Activated B cell treated with CpG ODN at 0.5 μM for 24 hours (primary cell): ENCODE results near the gene ZFYVE9. TPM values are rescaled to one million over a fixed set of nuclear protein-coding genes. Genes with fewer than 3 reads are reported as not detected.
"Not testable (repeated sequence)": the region's sequence is repeated elsewhere in the genome, so short reads cannot be mapped to it uniquely, and the experiment has no call there.

Experiments
- ATAC-seq: fragments of 200-7000 bp; cut with Tn5 transposase; one replicate; pipeline ENCODE4 v1.10.0; 2021; ENCODE audit warnings: low read depth, mild to moderate bottlenecking, moderate library complexity
- CTCF ChIA-PET: fragments of 350-600 bp; sonication (Branson Sonifier 250); formaldehyde crosslinking; loops from one replicate; lab custom pipeline; 2021; ENCODE audit warnings: antibody characterized with exemption; lab: Charles Lee
- POLR2A ChIA-PET: fragments of 350-600 bp; sonication (Branson Sonifier 250); formaldehyde crosslinking; loops from one replicate; lab custom pipeline; 2021; ENCODE audit warnings: antibody characterized with exemption; lab: Charles Lee
- DNase-seq: peaks from one replicate; pipeline ENCODE4 v3.0.0; 2022
- H3K27ac Mint-ChIP-seq: one replicate; pipeline ENCODE4 v1.8.0; 2020; ENCODE audit warnings: mixed read lengths
- H3K27me3 Mint-ChIP-seq: one replicate; pipeline ENCODE4 v1.8.0; 2021; ENCODE audit warnings: mixed read lengths
- H3K36me3 Mint-ChIP-seq: one replicate; pipeline ENCODE4 v1.8.0; 2021; ENCODE audit warnings: low read depth, mixed read lengths
- H3K4me1 Mint-ChIP-seq: one replicate; pipeline ENCODE4 v1.8.0; 2021; ENCODE audit warnings: mixed read lengths
- H3K4me3 Mint-ChIP-seq: one replicate; pipeline ENCODE4 v1.8.0; 2020; ENCODE audit warnings: mild to moderate bottlenecking, mixed read lengths
- H3K9me3 Mint-ChIP-seq: one replicate; pipeline ENCODE4 v1.8.0; 2020; ENCODE audit warnings: mixed read lengths
- intact Hi-C: fragments of 100-400 bp; cut with micrococcal nuclease; formaldehyde crosslinking; loops from one replicate; pipeline ENCODE4 v1.15.1; 2024
- total RNA-seq: library from RNA; stranded (reverse); gene quantifications from 2 replicates; pipeline ENCODE4 v1.2.3, GENCODE V29; 2022
- TF ChIP-seq, protein P1 (sequence below): fragments of 200-600 bp; IDR thresholded peaks from one replicate; pipeline ENCODE4 v1.8.0; 2022; ENCODE audit warnings: antibody characterized with exemption, mild to moderate bottlenecking

The ZFYVE9 gene
- total RNA-seq, 1 donor from 2014 or later = 3.2 TPM

DNA sequence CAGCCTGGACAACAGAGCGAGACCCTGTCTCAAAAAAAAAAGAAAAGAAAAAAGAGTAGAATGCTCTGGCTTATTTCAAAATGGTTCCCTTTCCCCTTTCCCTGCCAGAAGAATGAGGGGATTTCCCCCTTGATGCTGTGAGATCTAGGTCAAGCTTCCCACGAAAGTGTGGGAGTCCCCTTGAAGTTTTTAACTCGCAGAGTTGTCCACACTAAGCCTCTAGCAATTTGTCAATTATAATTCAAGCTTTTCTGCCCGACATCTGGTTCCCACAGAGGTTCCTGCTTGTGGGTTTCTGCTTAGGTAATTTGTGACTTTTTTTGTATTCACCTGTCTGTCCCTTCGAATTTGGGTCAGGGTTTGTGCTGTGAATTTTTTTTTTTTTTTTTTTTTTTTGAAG, 62.8 kb downstream of the ZFYVE9 start:
- intact Hi-C loops = no loop called here
- ATAC-seq = no peak

DNA sequence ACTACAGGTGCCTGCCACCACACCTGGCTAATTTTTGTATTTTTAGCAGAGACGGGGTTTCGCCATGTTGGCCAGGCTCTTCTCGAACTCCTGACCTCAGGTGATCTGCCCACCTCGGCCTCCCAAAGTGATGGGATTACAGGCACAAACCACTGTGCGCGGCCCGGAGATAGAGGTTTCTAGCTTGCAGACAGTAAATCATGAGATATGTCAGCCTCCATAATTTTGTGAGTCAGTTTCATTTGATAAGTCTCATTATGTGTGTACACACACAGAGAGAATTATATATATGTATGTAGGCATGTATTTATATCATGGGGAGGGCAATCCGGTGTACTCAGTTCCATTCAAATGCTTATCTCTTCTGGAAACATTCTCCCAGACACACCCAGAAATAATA, 64.8 kb downstream of the ZFYVE9 start:
- H3K4me3 Mint-ChIP-seq, H3K36me3 Mint-ChIP-seq, H3K4me1 Mint-ChIP-seq, CTCF ChIA-PET, ATAC-seq, POLR2A ChIA-PET, intact Hi-C loops, DNase-seq, H3K9me3 Mint-ChIP-seq, H3K27ac Mint-ChIP-seq: not testable (repeated sequence)
- H3K27me3 Mint-ChIP-seq = peaks cover 31% of the 10 kb centered on the region

More for the DNA sequence above, 62.8 kb downstream of the ZFYVE9 start:
- H3K27ac Mint-ChIP-seq = no peak overlapping the region
- POLR2A ChIA-PET = no interaction called here
- no peak for DNase-seq
- no peaks in the 10 kb centered on the region for H3K36me3 Mint-ChIP-seq
- peaks cover 4% of the 10 kb centered on the region for H3K9me3 Mint-ChIP-seq
- CTCF ChIA-PET = no interaction called here
- H3K4me1 Mint-ChIP-seq = no peaks in the 10 kb centered on the region
- H3K27me3 Mint-ChIP-seq = peaks cover 26% of the 10 kb centered on the region
- no peak overlapping the region for H3K4me3 Mint-ChIP-seq
- TF ChIP-seq, protein P1, sequence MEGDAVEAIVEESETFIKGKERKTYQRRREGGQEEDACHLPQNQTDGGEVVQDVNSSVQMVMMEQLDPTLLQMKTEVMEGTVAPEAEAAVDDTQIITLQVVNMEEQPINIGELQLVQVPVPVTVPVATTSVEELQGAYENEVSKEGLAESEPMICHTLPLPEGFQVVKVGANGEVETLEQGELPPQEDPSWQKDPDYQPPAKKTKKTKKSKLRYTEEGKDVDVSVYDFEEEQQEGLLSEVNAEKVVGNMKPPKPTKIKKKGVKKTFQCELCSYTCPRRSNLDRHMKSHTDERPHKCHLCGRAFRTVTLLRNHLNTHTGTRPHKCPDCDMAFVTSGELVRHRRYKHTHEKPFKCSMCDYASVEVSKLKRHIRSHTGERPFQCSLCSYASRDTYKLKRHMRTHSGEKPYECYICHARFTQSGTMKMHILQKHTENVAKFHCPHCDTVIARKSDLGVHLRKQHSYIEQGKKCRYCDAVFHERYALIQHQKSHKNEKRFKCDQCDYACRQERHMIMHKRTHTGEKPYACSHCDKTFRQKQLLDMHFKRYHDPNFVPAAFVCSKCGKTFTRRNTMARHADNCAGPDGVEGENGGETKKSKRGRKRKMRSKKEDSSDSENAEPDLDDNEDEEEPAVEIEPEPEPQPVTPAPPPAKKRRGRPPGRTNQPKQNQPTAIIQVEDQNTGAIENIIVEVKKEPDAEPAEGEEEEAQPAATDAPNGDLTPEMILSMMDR = no peak

DNA sequence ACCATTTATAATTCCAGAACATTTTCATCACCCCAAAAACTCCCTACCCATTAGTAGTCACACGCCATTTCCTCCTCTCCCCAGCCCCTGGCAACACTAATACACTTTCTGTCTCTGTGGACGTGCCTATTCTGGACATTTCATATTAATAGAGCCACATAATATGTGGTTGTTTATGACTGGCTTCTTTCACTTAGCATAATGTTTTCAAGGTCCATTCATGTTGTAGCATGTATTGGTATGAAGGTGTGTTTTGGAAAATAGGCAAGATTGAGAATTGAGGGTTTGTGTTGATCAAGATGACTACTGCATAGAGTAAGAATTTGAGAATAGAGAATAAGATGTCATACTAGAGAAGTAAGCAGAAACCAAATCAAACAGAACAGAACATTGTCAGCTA, 67.5 kb downstream of the ZFYVE9 start:
- no peak overlapping the region for H3K4me3 Mint-ChIP-seq
- ATAC-seq (no peak), DNase-seq (no peak)
- H3K36me3 Mint-ChIP-seq = no peaks in the 10 kb centered on the region
- POLR2A ChIA-PET = no interaction called here
- H3K27me3 Mint-ChIP-seq = peaks cover 27% of the 10 kb centered on the region
- no peaks in the 10 kb centered on the region for H3K9me3 Mint-ChIP-seq
- no peak overlapping the region for H3K27ac Mint-ChIP-seq
- TF ChIP-seq, protein P1 = no peak
- CTCF ChIA-PET = no interaction called here
- H3K4me1 Mint-ChIP-seq = no peaks in the 10 kb centered on the region
- intact Hi-C loops = no loop called here

DNA sequence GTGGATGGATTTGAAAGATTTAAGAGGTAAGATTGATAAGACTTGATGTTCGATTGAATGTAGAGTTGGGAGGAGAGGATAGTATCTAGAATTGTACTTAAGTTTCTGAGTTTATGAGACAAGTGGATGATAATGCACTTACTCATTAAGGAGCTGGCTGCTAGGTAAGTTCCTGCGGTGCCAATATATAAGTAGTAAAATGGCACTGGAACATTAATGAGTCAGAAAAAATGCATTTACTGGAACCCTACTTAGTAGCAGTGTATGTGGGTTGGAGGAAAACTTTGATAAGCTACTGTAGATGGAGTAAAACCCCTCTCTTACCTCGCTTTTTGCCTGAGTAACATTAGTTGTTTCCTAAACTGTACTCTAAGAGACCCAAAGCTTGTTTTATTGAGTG, 68.2 kb downstream of the ZFYVE9 start:
- DNase-seq (no peak), ATAC-seq (no peak)
- ChIA-PET CTCF (no interaction called here), POLR2A (no interaction called here)
- Mint-ChIP-seq H3K36me3 (no peaks in the 10 kb centered on the region), H3K9me3 (no peaks in the 10 kb centered on the region), H3K4me3 (no peak overlapping the region), H3K4me1 (no peaks in the 10 kb centered on the region), H3K27ac (no peak overlapping the region), H3K27me3 (peaks cover 29% of the 10 kb centered on the region)
- intact Hi-C loops = no loop called here
- TF ChIP-seq, protein P1 = no peak

DNA sequence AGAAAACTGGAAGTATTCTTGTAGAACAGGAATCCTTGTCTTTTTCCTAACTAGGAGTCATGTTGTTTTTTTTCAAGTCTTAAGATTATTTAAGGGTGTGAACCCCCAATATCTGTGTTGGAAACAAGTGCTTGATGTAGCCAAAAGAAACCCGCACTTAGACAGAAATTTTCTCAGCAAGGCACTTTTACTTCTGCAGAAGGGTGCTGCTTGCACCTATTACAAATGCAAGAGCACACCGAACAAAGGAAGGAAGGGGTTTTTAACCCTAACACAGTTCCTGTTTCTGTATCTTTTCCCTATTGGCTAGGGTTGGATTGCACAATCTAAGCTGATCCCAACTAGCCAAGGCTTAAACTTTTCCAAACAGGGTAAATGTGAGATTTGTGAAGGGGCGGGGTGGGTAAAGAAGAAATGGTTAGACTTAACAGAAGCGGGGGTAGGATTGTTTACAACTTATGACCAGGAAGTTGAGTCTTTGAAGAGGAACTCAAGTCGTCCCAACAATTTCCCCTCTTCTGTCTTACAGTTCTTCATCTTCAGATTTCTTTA, 75.1 kb downstream of the ZFYVE9 start:
- POLR2A ChIA-PET = no interaction called here
- ATAC-seq (no peak), DNase-seq (no peak)
- Mint-ChIP-seq H3K9me3 (peaks cover 11% of the 10 kb centered on the region), H3K36me3 (peaks cover 6% of the 10 kb centered on the region), H3K4me3 (no peak overlapping the region), H3K27ac (no peak overlapping the region), H3K4me1 (no peaks in the 10 kb centered on the region), H3K27me3 (peaks cover 25% of the 10 kb centered on the region)
- CTCF ChIA-PET = no interaction called here
- TF ChIP-seq, protein P1 = no peak
- intact Hi-C loops = no loop called here

DNA sequence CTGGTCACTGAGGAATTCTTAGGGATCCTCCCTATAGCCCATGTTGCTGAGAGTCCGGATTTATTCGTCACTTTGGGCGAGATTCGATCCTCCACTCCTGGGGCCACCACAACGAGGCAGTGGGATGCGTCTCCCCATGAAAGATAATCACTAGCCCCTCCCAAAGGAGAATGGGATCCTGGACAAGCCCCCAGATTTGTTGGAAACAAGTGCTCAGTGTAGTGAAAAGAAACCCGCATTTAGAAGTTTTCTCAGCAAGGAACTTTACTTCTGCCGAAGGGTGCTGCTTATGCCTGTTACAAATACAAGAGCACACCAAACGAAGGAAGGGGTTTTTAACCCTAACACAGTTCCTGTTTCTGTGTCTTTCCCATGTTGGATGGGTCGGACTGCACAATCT, 83.3 kb downstream of the ZFYVE9 start:
- ATAC-seq (no peak), DNase-seq (no peak)
- intact Hi-C loops = no loop called here
- ChIA-PET CTCF (no interaction called here), POLR2A (no interaction called here)
- peaks cover 7% of the 10 kb centered on the region for H3K36me3 Mint-ChIP-seq
- no peak overlapping the region for H3K27ac Mint-ChIP-seq
- H3K27me3 Mint-ChIP-seq = peaks cover 71% of the 10 kb centered on the region
- H3K9me3 Mint-ChIP-seq = peaks cover 11% of the 10 kb centered on the region
- TF ChIP-seq, protein P1 = no peak
- H3K4me3 Mint-ChIP-seq = no peak overlapping the region
- no peaks in the 10 kb centered on the region for H3K4me1 Mint-ChIP-seq
